ENCODE results near the gene CABP1. TPM values are rescaled to one million over a fixed set of nuclear protein-coding genes. Genes with fewer than 3 reads are reported as not detected.
A peak's percentile ranks its signal among the peaks of the same experiment; 100 is the strongest.
"Not testable (repeated sequence)": the region's sequence is repeated elsewhere in the genome, so short reads cannot be mapped to it uniquely, and the experiment has no call there.

The CABP1 gene
- total RNA-seq, 3 donors from 2014 or later = 0.51 to 1.8 (median 1.2) TPM

GRCh38 chr12:120598674-120599463 is 41.6 kb upstream of the CABP1 start:
- no peak for TF ChIP-seq CTCF (IDR thresholded peaks at IDR 0.05)
- H3K9me3 ChIP-seq = no peaks in the 10 kb centered on the region

GRCh38 chr12:120599672-120600552 is 40.5 kb upstream of the CABP1 start:
- Histone ChIP-seq H3K4me1 (ENCODE audit: low read depth) (no peaks in the 10 kb centered on the region), H3K36me3 (ENCODE audit: low read depth) (no peaks in the 10 kb centered on the region), H3K4me3 (no peak overlapping the region), H3K9me3 (no peaks in the 10 kb centered on the region)
- intact Hi-C loops (cut with DNase I, micrococcal nuclease) = no loop called here
- ATAC-seq = no peak
- TF ChIP-seq CTCF (IDR thresholded peaks at IDR 0.05) = no peak
- no peak for DNase-seq

More at GRCh38 chr12:120598674-120599463, 41.6 kb upstream of the CABP1 start:
- intact Hi-C loops (cut with DNase I, micrococcal nuclease) = no loop called here
- no peak for DNase-seq
- Histone ChIP-seq H3K36me3 (ENCODE audit: low read depth) (no peaks in the 10 kb centered on the region), H3K4me3 (no peak overlapping the region), H3K4me1 (ENCODE audit: low read depth) (no peaks in the 10 kb centered on the region)
- ATAC-seq = peak; percentile 84

GRCh38 chr12:120602416-120602815 is 38.0 kb upstream of the CABP1 start:
- intact Hi-C loops (cut with DNase I, micrococcal nuclease); DNase-seq; H3K36me3 ChIP-seq (ENCODE audit: low read depth); H3K9me3 ChIP-seq; H3K4me1 ChIP-seq (ENCODE audit: low read depth); H3K4me3 ChIP-seq: not testable (repeated sequence)
- ATAC-seq = peak; percentile 51

GRCh38 chr12:120610560-120610959 is 29.9 kb upstream of the CABP1 start:
- ATAC-seq (no peak), DNase-seq (no peak)
- no peaks in the 10 kb centered on the region for H3K36me3 ChIP-seq (ENCODE audit: low read depth)
- H3K4me1 ChIP-seq (ENCODE audit: low read depth) = no peaks in the 10 kb centered on the region
- no peak overlapping the region for H3K4me3 ChIP-seq
- no peak for TF ChIP-seq CTCF (IDR thresholded peaks at IDR 0.05)
- no peaks in the 10 kb centered on the region for H3K9me3 ChIP-seq
- intact Hi-C loops (cut with DNase I, micrococcal nuclease) = no loop called here

GRCh38 chr12:120611534-120611933 is 28.9 kb upstream of the CABP1 start:
- H3K4me3 ChIP-seq; intact Hi-C loops (cut with DNase I, micrococcal nuclease); ATAC-seq; H3K36me3 ChIP-seq (ENCODE audit: low read depth); H3K4me1 ChIP-seq (ENCODE audit: low read depth); H3K9me3 ChIP-seq; DNase-seq: not testable (repeated sequence)

GRCh38 chr12:120614848-120615247 is 25.6 kb upstream of the CABP1 start:
- intact Hi-C loops (cut with DNase I, micrococcal nuclease) = no loop called here

GRCh38 chr12:120617193-120617592 is 23.2 kb upstream of the CABP1 start:
- H3K9me3 ChIP-seq; H3K36me3 ChIP-seq (ENCODE audit: low read depth); ATAC-seq; intact Hi-C loops (cut with DNase I, micrococcal nuclease); H3K4me3 ChIP-seq; H3K4me1 ChIP-seq (ENCODE audit: low read depth); DNase-seq: not testable (repeated sequence)

More at GRCh38 chr12:120614848-120615247, 25.6 kb upstream of the CABP1 start:
- H3K4me1 ChIP-seq (ENCODE audit: low read depth) = no peaks in the 10 kb centered on the region
- DNase-seq (no peak), ATAC-seq (no peak)
- no peaks in the 10 kb centered on the region for H3K9me3 ChIP-seq
- H3K36me3 ChIP-seq (ENCODE audit: low read depth) = no peaks in the 10 kb centered on the region
- TF ChIP-seq CTCF (IDR thresholded peaks at IDR 0.05) = no peak
- H3K4me3 ChIP-seq = no peak overlapping the region

GRCh38 chr12:120617767-120618166 is 22.7 kb upstream of the CABP1 start:
- ATAC-seq; DNase-seq; intact Hi-C loops (cut with DNase I, micrococcal nuclease); H3K36me3 ChIP-seq (ENCODE audit: low read depth); H3K4me3 ChIP-seq; H3K9me3 ChIP-seq; H3K4me1 ChIP-seq (ENCODE audit: low read depth): not testable (repeated sequence)
